Measurements from ENCODE around the gene NEU4. TPM values are rescaled to one million over a fixed set of nuclear protein-coding genes. Genes with fewer than 3 reads are reported as not detected.

Gene NEU4
- polyA plus RNA-seq, 1 donor from 2014 or later, result not detected

DNA sequence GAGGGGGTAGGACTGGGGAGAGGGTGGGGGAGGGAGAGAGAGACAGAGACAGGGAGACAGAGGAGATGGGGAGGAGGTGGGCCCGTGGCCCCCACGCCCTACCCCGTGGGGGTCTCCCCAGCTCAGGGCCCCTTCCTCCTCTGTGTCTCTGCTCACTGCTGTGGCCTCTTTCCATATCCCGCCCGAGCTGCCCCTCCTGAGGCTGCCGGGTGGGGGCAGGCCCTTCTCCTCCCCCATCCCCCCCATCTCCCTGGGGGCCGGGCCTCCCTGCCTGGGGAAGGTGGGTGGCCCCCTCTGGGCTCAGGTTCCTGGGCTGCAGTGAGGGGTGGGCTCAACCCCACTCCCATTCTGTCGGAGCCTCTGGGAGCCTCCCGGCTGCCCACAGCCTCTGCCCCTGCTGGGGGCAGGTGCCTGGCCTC, 50.0 kb downstream of the NEU4 start:
- H3K36me3 ChIP-seq (ENCODE audit: insufficient read depth, low read length), result no peaks in the 10 kb centered on the region
- H3K27me3 ChIP-seq (ENCODE audit: insufficient read depth, low read depth, low read length), result no peaks in the 10 kb centered on the region
- H3K79me2 ChIP-seq (replicated peaks; ENCODE audit: insufficient read depth, low read length), result no peaks in the 10 kb centered on the region
- no peaks in the 10 kb centered on the region for H3F3A ChIP-seq (ENCODE audit: insufficient read depth, low read length, poor library complexity, severe bottlenecking)
- peak overlapping the region; percentile 63 for H3K27ac ChIP-seq (ENCODE audit: low read length)
- no peaks in the 10 kb centered on the region for H3K9me2 ChIP-seq (ENCODE audit: insufficient read depth, low read length)
- peak overlapping the region; percentile 47 for H3K9ac ChIP-seq (ENCODE audit: low read length)
- H3K9me3 ChIP-seq (ENCODE audit: low read length), result no peaks in the 10 kb centered on the region
- TF ChIP-seq EZH2 (IDR thresholded peaks at IDR 0.05; ENCODE audit: borderline replicate concordance, insufficient read depth, low read length, poor library complexity, severe bottlenecking) (no peak), POLR2AphosphoS5 (IDR thresholded peaks at IDR 0.05) (no peak), SMC3 (conservative IDR thresholded peaks at IDR 0.05; ENCODE audit: poor library complexity) (no peak), EP300 (conservative IDR thresholded peaks at IDR 0.05; ENCODE audit: poor library complexity, severe bottlenecking) (no peak), MXI1 (conservative IDR thresholded peaks at IDR 0.05; ENCODE audit: poor library complexity, severe bottlenecking) (no peak), RAD21 (conservative IDR thresholded peaks at IDR 0.05) (no peak), TAF1 (IDR thresholded peaks at IDR 0.05; ENCODE audit: low read depth) (no peak)
- TF ChIP-seq, protein P1, sequence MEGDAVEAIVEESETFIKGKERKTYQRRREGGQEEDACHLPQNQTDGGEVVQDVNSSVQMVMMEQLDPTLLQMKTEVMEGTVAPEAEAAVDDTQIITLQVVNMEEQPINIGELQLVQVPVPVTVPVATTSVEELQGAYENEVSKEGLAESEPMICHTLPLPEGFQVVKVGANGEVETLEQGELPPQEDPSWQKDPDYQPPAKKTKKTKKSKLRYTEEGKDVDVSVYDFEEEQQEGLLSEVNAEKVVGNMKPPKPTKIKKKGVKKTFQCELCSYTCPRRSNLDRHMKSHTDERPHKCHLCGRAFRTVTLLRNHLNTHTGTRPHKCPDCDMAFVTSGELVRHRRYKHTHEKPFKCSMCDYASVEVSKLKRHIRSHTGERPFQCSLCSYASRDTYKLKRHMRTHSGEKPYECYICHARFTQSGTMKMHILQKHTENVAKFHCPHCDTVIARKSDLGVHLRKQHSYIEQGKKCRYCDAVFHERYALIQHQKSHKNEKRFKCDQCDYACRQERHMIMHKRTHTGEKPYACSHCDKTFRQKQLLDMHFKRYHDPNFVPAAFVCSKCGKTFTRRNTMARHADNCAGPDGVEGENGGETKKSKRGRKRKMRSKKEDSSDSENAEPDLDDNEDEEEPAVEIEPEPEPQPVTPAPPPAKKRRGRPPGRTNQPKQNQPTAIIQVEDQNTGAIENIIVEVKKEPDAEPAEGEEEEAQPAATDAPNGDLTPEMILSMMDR (IDR thresholded peaks at IDR 0.05; ENCODE audit: poor library complexity, severe bottlenecking), result no peak
- TF ChIP-seq, protein P2, sequence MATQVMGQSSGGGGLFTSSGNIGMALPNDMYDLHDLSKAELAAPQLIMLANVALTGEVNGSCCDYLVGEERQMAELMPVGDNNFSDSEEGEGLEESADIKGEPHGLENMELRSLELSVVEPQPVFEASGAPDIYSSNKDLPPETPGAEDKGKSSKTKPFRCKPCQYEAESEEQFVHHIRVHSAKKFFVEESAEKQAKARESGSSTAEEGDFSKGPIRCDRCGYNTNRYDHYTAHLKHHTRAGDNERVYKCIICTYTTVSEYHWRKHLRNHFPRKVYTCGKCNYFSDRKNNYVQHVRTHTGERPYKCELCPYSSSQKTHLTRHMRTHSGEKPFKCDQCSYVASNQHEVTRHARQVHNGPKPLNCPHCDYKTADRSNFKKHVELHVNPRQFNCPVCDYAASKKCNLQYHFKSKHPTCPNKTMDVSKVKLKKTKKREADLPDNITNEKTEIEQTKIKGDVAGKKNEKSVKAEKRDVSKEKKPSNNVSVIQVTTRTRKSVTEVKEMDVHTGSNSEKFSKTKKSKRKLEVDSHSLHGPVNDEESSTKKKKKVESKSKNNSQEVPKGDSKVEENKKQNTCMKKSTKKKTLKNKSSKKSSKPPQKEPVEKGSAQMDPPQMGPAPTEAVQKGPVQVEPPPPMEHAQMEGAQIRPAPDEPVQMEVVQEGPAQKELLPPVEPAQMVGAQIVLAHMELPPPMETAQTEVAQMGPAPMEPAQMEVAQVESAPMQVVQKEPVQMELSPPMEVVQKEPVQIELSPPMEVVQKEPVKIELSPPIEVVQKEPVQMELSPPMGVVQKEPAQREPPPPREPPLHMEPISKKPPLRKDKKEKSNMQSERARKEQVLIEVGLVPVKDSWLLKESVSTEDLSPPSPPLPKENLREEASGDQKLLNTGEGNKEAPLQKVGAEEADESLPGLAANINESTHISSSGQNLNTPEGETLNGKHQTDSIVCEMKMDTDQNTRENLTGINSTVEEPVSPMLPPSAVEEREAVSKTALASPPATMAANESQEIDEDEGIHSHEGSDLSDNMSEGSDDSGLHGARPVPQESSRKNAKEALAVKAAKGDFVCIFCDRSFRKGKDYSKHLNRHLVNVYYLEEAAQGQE (IDR thresholded peaks at IDR 0.05; ENCODE audit: borderline replicate concordance), result no peak
- H3K4me3 ChIP-seq (ENCODE audit: low read length), result no peak overlapping the region
- H4K20me1 ChIP-seq (ENCODE audit: insufficient read depth), result no peaks in the 10 kb centered on the region
- peak overlapping the region; percentile 24 for H2AFZ ChIP-seq (ENCODE audit: low read depth, low read length)
- H3K4me2 ChIP-seq (ENCODE audit: low read length), result no peak overlapping the region

DNA sequence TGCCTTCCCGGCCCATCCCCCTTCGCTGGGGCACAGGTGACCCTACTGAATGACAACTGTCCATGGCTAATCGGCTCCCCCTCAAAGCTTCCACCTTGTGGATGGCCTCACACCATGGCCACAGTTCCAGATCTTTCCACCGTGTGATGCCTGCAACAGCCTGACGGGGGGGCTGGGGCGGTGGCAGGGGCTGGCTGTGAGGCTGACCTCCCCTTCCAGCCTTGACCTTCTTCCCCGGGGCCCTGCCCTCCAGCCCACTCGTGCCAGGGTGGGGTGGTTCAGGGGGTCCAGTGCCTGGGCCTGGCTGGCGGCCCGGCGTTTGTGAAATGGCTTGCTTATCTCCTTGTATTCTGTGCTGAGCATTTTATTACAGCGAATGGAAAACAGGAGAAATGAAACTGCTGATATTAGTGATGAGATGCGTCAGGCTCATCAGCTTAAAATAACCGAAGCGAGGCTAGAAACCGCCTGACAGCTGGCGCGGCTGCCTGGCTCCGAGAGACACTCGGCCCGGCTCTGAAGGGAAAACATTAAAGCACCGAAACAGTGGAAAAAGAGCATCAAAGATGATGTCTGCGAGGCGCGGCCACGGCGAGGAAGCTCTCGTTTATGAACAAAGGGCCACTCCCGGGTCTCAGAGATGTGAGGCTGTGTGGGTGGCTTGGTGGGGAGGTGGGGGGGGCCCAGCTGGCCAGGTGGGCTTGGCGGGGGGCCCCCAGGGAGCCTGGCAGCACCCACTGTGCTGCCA, 50.6 kb downstream of the NEU4 start:
- Histone ChIP-seq H2AFZ (ENCODE audit: low read depth, low read length) (peak overlapping the region; percentile 24), H4K20me1 (ENCODE audit: insufficient read depth) (no peaks in the 10 kb centered on the region), H3K27me3 (ENCODE audit: insufficient read depth, low read depth, low read length) (no peaks in the 10 kb centered on the region), H3K36me3 (ENCODE audit: insufficient read depth, low read length) (no peaks in the 10 kb centered on the region), H3K9me2 (ENCODE audit: insufficient read depth, low read length) (no peaks in the 10 kb centered on the region), H3K4me3 (ENCODE audit: low read length) (no peak overlapping the region), H3K9me3 (ENCODE audit: low read length) (no peaks in the 10 kb centered on the region), H3K79me2 (replicated peaks; ENCODE audit: insufficient read depth, low read length) (no peaks in the 10 kb centered on the region), H3K4me2 (ENCODE audit: low read length) (no peak overlapping the region), H3K27ac (ENCODE audit: low read length) (peak overlapping the region; percentile 63), H3K9ac (ENCODE audit: low read length) (peak overlapping the region; percentile 47), H3F3A (ENCODE audit: insufficient read depth, low read length, poor library complexity, severe bottlenecking) (no peaks in the 10 kb centered on the region)
- TF ChIP-seq, protein P2 (IDR thresholded peaks at IDR 0.05; ENCODE audit: borderline replicate concordance), result no peak
- TF ChIP-seq POLR2AphosphoS5 (IDR thresholded peaks at IDR 0.05) (peak; percentile 11), RAD21 (conservative IDR thresholded peaks at IDR 0.05) (peak; percentile 18), EZH2 (IDR thresholded peaks at IDR 0.05; ENCODE audit: borderline replicate concordance, insufficient read depth, low read length, poor library complexity, severe bottlenecking) (no peak), MXI1 (conservative IDR thresholded peaks at IDR 0.05; ENCODE audit: poor library complexity, severe bottlenecking) (no peak), TAF1 (IDR thresholded peaks at IDR 0.05; ENCODE audit: low read depth) (no peak), EP300 (conservative IDR thresholded peaks at IDR 0.05; ENCODE audit: poor library complexity, severe bottlenecking) (no peak), SMC3 (conservative IDR thresholded peaks at IDR 0.05; ENCODE audit: poor library complexity) (no peak)
- TF ChIP-seq, protein P1 (IDR thresholded peaks at IDR 0.05; ENCODE audit: poor library complexity, severe bottlenecking), result peak; percentile 48

Data from neural cell (in vitro differentiated cells).